GM12878 (cell line): Measurements from ENCODE around the gene GRAMD1B. TPM values are rescaled to one million over a fixed set of nuclear protein-coding genes. Genes with fewer than 3 reads are reported as not detected.

ENCODE experiments used
- ATAC-seq: fragments of 200-7000 bp; cut with Tn5 transposase; 3 replicates; pipeline ENCODE4 v1.9.1; 2020; ENCODE audit warnings: mild to moderate bottlenecking, moderate library complexity
- BruUV-seq: library from RNA; stranded (reverse); fragments of 400-500 nt; replicated peaks from 2 replicates; lab custom pipeline; 2021; lab: Mats Ljungman, UMichigan
- CTCF ChIA-PET: fragments of 300-600 bp; sonication (Branson Sonifier 250); formaldehyde crosslinking; extraction: SDS; loops from one replicate; lab custom pipeline; 2021; ENCODE audit warnings: inconsistent platforms; lab: Yijun Ruan, JAX
- POLR2A ChIA-PET: fragments of 350-600 bp; formaldehyde crosslinking; extraction: SDS; loops from one replicate; lab custom pipeline; 2021; ENCODE audit warnings: inconsistent platforms; lab: Charles Lee
- RAD21 ChIA-PET: fragments of 300-600 bp; sonication (Branson Sonifier 250); formaldehyde crosslinking; loops from one replicate; lab custom pipeline; 2023; ENCODE audit warnings: antibody characterized with exemption; ENCODE audit not compliant: unreplicated experiment; lab: Charles Lee
- SMC1A ChIA-PET: fragments of 300-600 bp; sonication (Branson Sonifier 250); formaldehyde crosslinking; loops from one replicate; lab custom pipeline; 2023; ENCODE audit not compliant: unreplicated experiment, uncharacterized antibody; lab: Charles Lee
- DNase-seq: peaks from one replicate; pipeline ENCODE4 v3.0.0-alpha.2; 2011; ENCODE audit warnings: low read depth, low spot score
- FAIRE-seq: peaks from 3 replicates; lab custom pipeline; 2011; peaks lifted over from hg19 to GRCh38; lab: Jason Lieb, UNC
- H2AFZ ChIP-seq: 2 replicates; pipeline ENCODE4 v1.6.0; 2011; ENCODE audit warnings: low read depth, low read length, control low read depth; ENCODE audit not compliant: control insufficient read depth
- H3K27ac ChIP-seq: 2 replicates; pipeline ENCODE4 v1.5.1; 2011; ENCODE audit warnings: control low read depth; ENCODE audit not compliant: control insufficient read depth, insufficient read depth
- H3K27me3 ChIP-seq, 2 experiments: replicated peaks in 1 of 2; 2 replicates each; pipeline versions ENCODE4 v1.6.0 to v1.6.1; 2011; ENCODE audit warnings: low read length in 1 of 2; ENCODE audit not compliant: control insufficient read depth in 2 of 2, insufficient read depth in 2 of 2
- H3K36me3 ChIP-seq, 2 experiments: 2 replicates each; pipeline ENCODE4 v1.5.1; 2011; ENCODE audit warnings: low read length in 1 of 2; ENCODE audit not compliant: control insufficient read depth in 2 of 2, insufficient read depth in 2 of 2
- H3K4me1 ChIP-seq: 2 replicates; pipeline ENCODE4 v1.6.1; 2011; ENCODE audit warnings: mild to moderate bottlenecking, low read length, moderate library complexity, mixed read lengths; ENCODE audit not compliant: control insufficient read depth, insufficient read depth
- H3K4me2 ChIP-seq: 2 replicates; pipeline ENCODE4 v1.6.0; 2011; ENCODE audit warnings: control low read depth; ENCODE audit not compliant: control insufficient read depth, insufficient read depth
- H3K4me3 ChIP-seq: fragments of 200-600 bp; sonication (generic); 2 replicates; pipeline ENCODE4 v1.5.1; 2016
- H3K79me2 ChIP-seq: 2 replicates; pipeline ENCODE4 v1.6.0; 2011; ENCODE audit warnings: low read length; ENCODE audit not compliant: control insufficient read depth, insufficient read depth
- H3K9ac ChIP-seq: 2 replicates; pipeline ENCODE4 v1.8.0; 2011; ENCODE audit warnings: low read length, control low read depth, mixed read lengths; ENCODE audit not compliant: control insufficient read depth, insufficient read depth
- H3K9me3 ChIP-seq: replicated peaks from 3 replicates; pipeline ENCODE4 v1.5.1; 2011; ENCODE audit warnings: mild to moderate bottlenecking, low read length; ENCODE audit not compliant: control insufficient read depth, insufficient read depth
- H4K20me1 ChIP-seq: 2 replicates; pipeline ENCODE4 v1.6.0; 2011; ENCODE audit not compliant: control insufficient read depth, insufficient read depth
- POLR2AphosphoS5 ChIP-seq: IDR thresholded peaks from 2 replicates; pipeline ENCODE4 v1.6.1; 2011; ENCODE audit warnings: mild to moderate bottlenecking, low read length, inconsistent platforms
- YBX1 ChIP-seq: fragments of 450-650 bp; IDR thresholded peaks from 2 replicates; pipeline ENCODE4 v1.6.1; 2016; ENCODE audit warnings: antibody characterized with exemption
- WGBS: methylation state at CpG from one replicate; pipeline ENCODE4 v1.1.6; 2016; ENCODE audit warnings: low lambda C conversion rate; ENCODE audit not compliant: insufficient replicate concordance, insufficient coverage; ENCODE audit errors: missing lambda C conversion rate; 5-methylcytosine and 5-hydroxymethylcytosine counted together
- in situ Hi-C: fragments of 300-500 bp; cut with MboI; formaldehyde crosslinking; loops from 9 replicates; pipeline ENCODE4 v1.14.3; 2018; ENCODE audit warnings: mixed read lengths
- intact Hi-C: fragments of 100-400 bp; cut with micrococcal nuclease; formaldehyde crosslinking; loops from one replicate; pipeline ENCODE4 v1.14.2; 2022; ENCODE audit not compliant: unreplicated experiment
- polyA plus RNA-seq, 11 experiments: library from polyadenylated mRNA; depleted of rRNA in 4 of 11; unstranded in 6 of 11; stranded (reverse) in 5 of 11; fragments of >200 nt; fragmentation: Nextera tagmentation in 4 of 11; fragmentation: Illumina TruSeq in 1 of 11; extraction: Ambion mirVana in 4 of 11; extraction: Trizol in 1 of 11; gene quantifications; 1 replicate in 1 of 11; 2 replicates in 10 of 11; pipeline versions ENCODE4 v1.2.1 to v1.2.3, GENCODE V29; 2011 to 2016; ENCODE audit warnings: inconsistent platforms in 2 of 11, missing spikeins in 2 of 11, low read depth in 1 of 11
- total RNA-seq, 4 experiments: library from RNA; depleted of rRNA in 3 of 4; stranded (reverse); fragments of >200 nt in 3 of 4; fragmentation: Illumina TruSeq in 1 of 4; extraction: Trizol in 1 of 4; gene quantifications; 2 replicates each; pipeline versions ENCODE4 v1.2.1 to v1.2.3, GENCODE V29; 2013 to 2021
- TF ChIP-seq, protein P1 (sequence below): fragments of 450-650 bp; formaldehyde crosslinking; IDR thresholded peaks from 2 replicates; pipeline ENCODE4 v1.4.0; 2022; ENCODE audit warnings: mild to moderate bottlenecking, moderate library complexity
- TF ChIP-seq, protein P2 (sequence below): fragments of 150-350 bp; IDR thresholded peaks from 2 replicates; pipeline ENCODE4 v1.6.1; 2014; ENCODE audit warnings: mild to moderate bottlenecking, low read depth, low read length
- TF ChIP-seq, protein P3 (sequence below): fragments of 450-650 bp; IDR thresholded peaks from 2 replicates; pipeline ENCODE4 v1.6.1; 2017; ENCODE audit warnings: mild to moderate bottlenecking, moderate library complexity
- TF ChIP-seq, protein P4 (sequence below): fragments of 450-650 bp; IDR thresholded peaks from 2 replicates; pipeline ENCODE4 v1.6.1; 2016; ENCODE audit warnings: mild to moderate bottlenecking, moderate library complexity, borderline replicate concordance

Gene GRAMD1B
- total and polyA plus RNA-seq, 10 of the 15 experiments (the other 5 are each of a cell fraction or from before 2014, with no cell fraction given): 1.9 to 49.1 (median 26.9) TPM

DNA sequence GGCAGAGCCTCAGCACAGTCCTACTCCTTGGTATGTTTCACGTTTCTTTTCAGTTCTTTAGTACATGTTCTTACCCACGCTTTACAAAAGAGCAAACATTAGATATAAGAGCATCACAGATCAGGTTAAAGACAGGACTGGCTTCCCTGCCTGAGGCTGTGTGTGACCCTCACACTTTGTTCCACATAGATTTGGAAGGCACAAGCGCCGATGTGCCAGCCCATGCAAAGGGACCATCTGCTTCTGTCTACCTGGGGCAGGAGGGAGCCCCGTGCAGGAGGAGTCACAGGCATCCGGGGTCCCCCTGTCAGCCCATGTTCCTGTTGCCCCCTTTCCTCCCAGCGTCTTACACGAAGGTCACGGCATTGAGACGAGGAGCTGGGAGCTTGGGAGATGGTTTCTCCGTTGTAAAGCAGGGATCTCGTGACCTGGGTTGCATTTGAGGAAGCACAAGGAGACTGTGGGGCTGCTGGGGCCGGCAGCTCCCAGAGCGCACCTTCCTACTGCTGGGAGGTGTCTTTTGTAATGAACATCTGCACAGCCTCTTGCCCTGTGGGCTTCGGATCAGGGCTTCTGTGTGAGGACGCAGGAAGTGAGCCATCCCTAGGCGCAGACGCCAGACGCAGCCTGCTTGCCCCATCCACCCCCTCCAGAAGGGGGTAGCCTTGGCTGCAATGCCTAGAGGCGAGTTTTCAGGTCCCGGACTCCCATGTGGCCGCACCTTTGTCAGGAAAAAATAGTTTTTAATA is 151.8 kb downstream of the GRAMD1B start:
- no peak overlapping the region for H3K4me2 ChIP-seq
- SMC1A ChIA-PET: interaction anchor here (1.1 to 3.2 kb wide), 4 partner anchors 124 to 130 kb away, joined by 3 to 18 read pairs (median 4); no protein-coding TSS in a partner anchor

More for the DNA sequence above, 151.8 kb downstream of the GRAMD1B start:
- Histone ChIP-seq H3K79me2 (no peaks in the 10 kb centered on the region), H3K9me3 (no peaks in the 10 kb centered on the region), H3K36me3 (peaks cover 0 to 14% of the 10 kb centered on the region in 2 experiments; a peak in 2 of 4 replicates), H2AFZ (no peak overlapping the region), H4K20me1 (no peaks in the 10 kb centered on the region; the same call in 1 of the 2 replicates), H3K4me1 (no peaks in the 10 kb centered on the region), H3K27me3 (no peaks in the 10 kb centered on the region), H3K27ac (no peak overlapping the region), H3K4me3 (no peak overlapping the region), H3K9ac (no peak overlapping the region)
- ChIA-PET CTCF (interaction anchor here (0.9 to 3.6 kb wide), 13 partner anchors 10 to 175 kb away, joined by 3 to 62 read pairs (median 3); no protein-coding TSS in a partner anchor), POLR2A (interaction anchor here (0.6 kb wide), 1 partner anchor 79 kb away, joined by 3 read pairs; no protein-coding TSS in a partner anchor), RAD21 (interaction anchor here (1.6 to 1.8 kb wide), 2 partner anchors 70 to 126 kb away, joined by 11 to 24 read pairs; no protein-coding TSS in a partner anchor)
- FAIRE-seq (no peak), DNase-seq (no peak), ATAC-seq (no peak)
- in situ Hi-C loops (loop anchor here (5.0 kb wide), 1 partner anchor 125 kb away; no protein-coding TSS in a partner anchor), intact Hi-C loops (no loop called here)
- TF ChIP-seq YBX1 (no peak), POLR2AphosphoS5 (no peak)
- TF ChIP-seq, protein P1, sequence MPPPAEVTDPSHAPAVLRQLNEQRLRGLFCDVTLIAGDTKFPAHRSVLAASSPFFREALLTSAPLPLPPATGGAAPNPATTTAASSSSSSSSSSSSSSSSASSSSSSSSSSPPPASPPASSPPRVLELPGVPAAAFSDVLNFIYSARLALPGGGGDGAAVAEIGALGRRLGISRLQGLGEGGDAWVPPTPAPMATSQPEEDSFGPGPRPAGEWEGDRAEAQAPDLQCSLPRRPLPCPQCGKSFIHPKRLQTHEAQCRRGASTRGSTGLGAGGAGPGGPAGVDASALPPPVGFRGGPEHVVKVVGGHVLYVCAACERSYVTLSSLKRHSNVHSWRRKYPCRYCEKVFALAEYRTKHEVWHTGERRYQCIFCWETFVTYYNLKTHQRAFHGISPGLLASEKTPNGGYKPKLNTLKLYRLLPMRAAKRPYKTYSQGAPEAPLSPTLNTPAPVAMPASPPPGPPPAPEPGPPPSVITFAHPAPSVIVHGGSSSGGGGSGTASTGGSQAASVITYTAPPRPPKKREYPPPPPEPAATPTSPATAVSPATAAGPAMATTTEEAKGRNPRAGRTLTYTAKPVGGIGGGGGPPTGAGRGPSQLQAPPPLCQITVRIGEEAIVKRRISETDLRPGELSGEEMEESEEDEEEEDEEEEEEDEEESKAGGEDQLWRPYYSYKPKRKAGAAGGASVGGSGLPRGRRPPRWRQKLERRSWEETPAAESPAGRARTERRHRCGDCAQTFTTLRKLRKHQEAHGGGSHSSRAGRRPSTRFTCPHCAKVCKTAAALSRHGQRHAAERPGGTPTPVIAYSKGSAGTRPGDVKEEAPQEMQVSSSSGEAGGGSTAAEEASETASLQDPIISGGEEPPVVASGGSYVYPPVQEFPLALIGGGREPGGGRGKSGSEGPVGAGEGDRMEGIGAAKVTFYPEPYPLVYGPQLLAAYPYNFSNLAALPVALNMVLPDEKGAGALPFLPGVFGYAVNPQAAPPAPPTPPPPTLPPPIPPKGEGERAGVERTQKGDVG (CRISPR knock-in tag): no peak
- TF ChIP-seq, protein P2, sequence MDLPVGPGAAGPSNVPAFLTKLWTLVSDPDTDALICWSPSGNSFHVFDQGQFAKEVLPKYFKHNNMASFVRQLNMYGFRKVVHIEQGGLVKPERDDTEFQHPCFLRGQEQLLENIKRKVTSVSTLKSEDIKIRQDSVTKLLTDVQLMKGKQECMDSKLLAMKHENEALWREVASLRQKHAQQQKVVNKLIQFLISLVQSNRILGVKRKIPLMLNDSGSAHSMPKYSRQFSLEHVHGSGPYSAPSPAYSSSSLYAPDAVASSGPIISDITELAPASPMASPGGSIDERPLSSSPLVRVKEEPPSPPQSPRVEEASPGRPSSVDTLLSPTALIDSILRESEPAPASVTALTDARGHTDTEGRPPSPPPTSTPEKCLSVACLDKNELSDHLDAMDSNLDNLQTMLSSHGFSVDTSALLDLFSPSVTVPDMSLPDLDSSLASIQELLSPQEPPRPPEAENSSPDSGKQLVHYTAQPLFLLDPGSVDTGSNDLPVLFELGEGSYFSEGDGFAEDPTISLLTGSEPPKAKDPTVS: no peak
- TF ChIP-seq, protein P3, sequence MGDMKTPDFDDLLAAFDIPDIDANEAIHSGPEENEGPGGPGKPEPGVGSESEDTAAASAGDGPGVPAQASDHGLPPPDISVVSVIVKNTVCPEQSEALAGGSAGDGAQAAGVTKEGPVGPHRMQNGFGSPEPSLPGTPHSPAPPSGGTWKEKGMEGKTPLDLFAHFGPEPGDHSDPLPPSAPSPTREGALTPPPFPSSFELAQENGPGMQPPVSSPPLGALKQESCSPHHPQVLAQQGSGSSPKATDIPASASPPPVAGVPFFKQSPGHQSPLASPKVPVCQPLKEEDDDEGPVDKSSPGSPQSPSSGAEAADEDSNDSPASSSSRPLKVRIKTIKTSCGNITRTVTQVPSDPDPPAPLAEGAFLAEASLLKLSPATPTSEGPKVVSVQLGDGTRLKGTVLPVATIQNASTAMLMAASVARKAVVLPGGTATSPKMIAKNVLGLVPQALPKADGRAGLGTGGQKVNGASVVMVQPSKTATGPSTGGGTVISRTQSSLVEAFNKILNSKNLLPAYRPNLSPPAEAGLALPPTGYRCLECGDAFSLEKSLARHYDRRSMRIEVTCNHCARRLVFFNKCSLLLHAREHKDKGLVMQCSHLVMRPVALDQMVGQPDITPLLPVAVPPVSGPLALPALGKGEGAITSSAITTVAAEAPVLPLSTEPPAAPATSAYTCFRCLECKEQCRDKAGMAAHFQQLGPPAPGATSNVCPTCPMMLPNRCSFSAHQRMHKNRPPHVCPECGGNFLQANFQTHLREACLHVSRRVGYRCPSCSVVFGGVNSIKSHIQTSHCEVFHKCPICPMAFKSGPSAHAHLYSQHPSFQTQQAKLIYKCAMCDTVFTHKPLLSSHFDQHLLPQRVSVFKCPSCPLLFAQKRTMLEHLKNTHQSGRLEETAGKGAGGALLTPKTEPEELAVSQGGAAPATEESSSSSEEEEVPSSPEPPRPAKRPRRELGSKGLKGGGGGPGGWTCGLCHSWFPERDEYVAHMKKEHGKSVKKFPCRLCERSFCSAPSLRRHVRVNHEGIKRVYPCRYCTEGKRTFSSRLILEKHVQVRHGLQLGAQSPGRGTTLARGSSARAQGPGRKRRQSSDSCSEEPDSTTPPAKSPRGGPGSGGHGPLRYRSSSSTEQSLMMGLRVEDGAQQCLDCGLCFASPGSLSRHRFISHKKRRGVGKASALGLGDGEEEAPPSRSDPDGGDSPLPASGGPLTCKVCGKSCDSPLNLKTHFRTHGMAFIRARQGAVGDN: no peak
- TF ChIP-seq, protein P4, sequence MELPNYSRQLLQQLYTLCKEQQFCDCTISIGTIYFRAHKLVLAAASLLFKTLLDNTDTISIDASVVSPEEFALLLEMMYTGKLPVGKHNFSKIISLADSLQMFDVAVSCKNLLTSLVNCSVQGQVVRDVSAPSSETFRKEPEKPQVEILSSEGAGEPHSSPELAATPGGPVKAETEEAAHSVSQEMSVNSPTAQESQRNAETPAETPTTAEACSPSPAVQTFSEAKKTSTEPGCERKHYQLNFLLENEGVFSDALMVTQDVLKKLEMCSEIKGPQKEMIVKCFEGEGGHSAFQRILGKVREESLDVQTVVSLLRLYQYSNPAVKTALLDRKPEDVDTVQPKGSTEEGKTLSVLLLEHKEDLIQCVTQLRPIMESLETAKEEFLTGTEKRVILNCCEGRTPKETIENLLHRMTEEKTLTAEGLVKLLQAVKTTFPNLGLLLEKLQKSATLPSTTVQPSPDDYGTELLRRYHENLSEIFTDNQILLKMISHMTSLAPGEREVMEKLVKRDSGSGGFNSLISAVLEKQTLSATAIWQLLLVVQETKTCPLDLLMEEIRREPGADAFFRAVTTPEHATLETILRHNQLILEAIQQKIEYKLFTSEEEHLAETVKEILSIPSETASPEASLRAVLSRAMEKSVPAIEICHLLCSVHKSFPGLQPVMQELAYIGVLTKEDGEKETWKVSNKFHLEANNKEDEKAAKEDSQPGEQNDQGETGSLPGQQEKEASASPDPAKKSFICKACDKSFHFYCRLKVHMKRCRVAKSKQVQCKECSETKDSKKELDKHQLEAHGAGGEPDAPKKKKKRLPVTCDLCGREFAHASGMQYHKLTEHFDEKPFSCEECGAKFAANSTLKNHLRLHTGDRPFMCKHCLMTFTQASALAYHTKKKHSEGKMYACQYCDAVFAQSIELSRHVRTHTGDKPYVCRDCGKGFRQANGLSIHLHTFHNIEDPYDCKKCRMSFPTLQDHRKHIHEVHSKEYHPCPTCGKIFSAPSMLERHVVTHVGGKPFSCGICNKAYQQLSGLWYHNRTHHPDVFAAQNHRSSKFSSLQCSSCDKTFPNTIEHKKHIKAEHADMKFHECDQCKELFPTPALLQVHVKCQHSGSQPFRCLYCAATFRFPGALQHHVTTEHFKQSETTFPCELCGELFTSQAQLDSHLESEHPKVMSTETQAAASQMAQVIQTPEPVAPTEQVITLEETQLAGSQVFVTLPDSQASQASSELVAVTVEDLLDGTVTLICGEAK: no peak
- no TSS peak for BruUV-seq
- 56% methylated on average over 22 of the region's 22 CpGs for WGBS
